HepG2 (cell line): Measurements from ENCODE around the gene TH. TPM values are rescaled to one million over a fixed set of nuclear protein-coding genes. Genes with fewer than 3 reads are reported as not detected.

ENCODE experiments used
- GZF1 ChIP-seq: sonication (generic); formaldehyde crosslinking; IDR thresholded peaks from 2 replicates; pipeline ENCODE4 v1.5.1; 2020; ENCODE audit warnings: mild to moderate bottlenecking, missing genetic modification reagents
- HMGXB3 ChIP-seq: sonication (generic); formaldehyde crosslinking; IDR thresholded peaks from 2 replicates; pipeline ENCODE4 v1.4.0; 2020; ENCODE audit warnings: missing genetic modification reagents, borderline replicate concordance
- JUN ChIP-seq: sonication (generic); formaldehyde crosslinking; IDR thresholded peaks from 2 replicates; pipeline ENCODE4 v1.4.0; 2020; ENCODE audit warnings: mild to moderate bottlenecking, missing genetic modification reagents
- MXD1 ChIP-seq: sonication (generic); formaldehyde crosslinking; IDR thresholded peaks from 2 replicates; pipeline ENCODE4 v1.4.0; 2020; ENCODE audit warnings: mild to moderate bottlenecking, missing genetic modification reagents
- MYNN ChIP-seq: sonication (generic); formaldehyde crosslinking; IDR thresholded peaks from 2 replicates; pipeline ENCODE4 v1.4.0; 2020; ENCODE audit warnings: mild to moderate bottlenecking, low read depth, missing genetic modification reagents
- SATB2 ChIP-seq: sonication (generic); formaldehyde crosslinking; IDR thresholded peaks from 2 replicates; pipeline ENCODE4 v1.5.0; 2020; ENCODE audit warnings: missing genetic modification reagents
- SP140L ChIP-seq: sonication (generic); formaldehyde crosslinking; IDR thresholded peaks from 2 replicates; pipeline ENCODE4 v1.4.0; 2020; ENCODE audit warnings: missing genetic modification reagents, borderline replicate concordance
- STAG1 ChIP-seq: sonication (generic); formaldehyde crosslinking; IDR thresholded peaks from 2 replicates; pipeline ENCODE4 v1.4.0; 2020; ENCODE audit warnings: missing genetic modification reagents
- THAP11 ChIP-seq: IDR thresholded peaks from 2 replicates; pipeline ENCODE4 v1.6.1; 2016; ENCODE audit warnings: missing biosample characterization, missing genetic modification reagents
- ZBTB38 ChIP-seq: sonication (generic); formaldehyde crosslinking; IDR thresholded peaks from 2 replicates; pipeline ENCODE4 v1.5.1; 2020; ENCODE audit warnings: mild to moderate bottlenecking, missing genetic modification reagents
- ZEB1 ChIP-seq: IDR thresholded peaks from 2 replicates; pipeline ENCODE4 v1.6.1; 2012; ENCODE audit warnings: mild to moderate bottlenecking, low read depth, inconsistent platforms; ENCODE audit not compliant: insufficient replicate concordance
- ZHX1 ChIP-seq: sonication (generic); formaldehyde crosslinking; IDR thresholded peaks from 2 replicates; pipeline ENCODE4 v1.8.1; 2022; ENCODE audit warnings: low read depth, mild to moderate bottlenecking, missing genetic modification reagents
- ZNF180 ChIP-seq: sonication (generic); formaldehyde crosslinking; IDR thresholded peaks from 2 replicates; pipeline ENCODE4 v1.4.0; 2020; ENCODE audit warnings: low read depth, missing genetic modification reagents, borderline replicate concordance
- ZNF329 ChIP-seq: sonication (generic); formaldehyde crosslinking; IDR thresholded peaks from 2 replicates; pipeline ENCODE4 v1.9.0; 2021; ENCODE audit warnings: low read depth, mild to moderate bottlenecking, missing genetic modification reagents
- ZNF446 ChIP-seq: sonication (generic); formaldehyde crosslinking; IDR thresholded peaks from 2 replicates; pipeline ENCODE4 v1.5.0; 2020; ENCODE audit warnings: mild to moderate bottlenecking, missing genetic modification reagents
- ZNF746 ChIP-seq: sonication (generic); formaldehyde crosslinking; IDR thresholded peaks from 2 replicates; pipeline ENCODE4 v1.8.0; 2022; ENCODE audit warnings: mild to moderate bottlenecking, missing genetic modification reagents
- ZNF788 ChIP-seq: sonication (generic); formaldehyde crosslinking; IDR thresholded peaks from 2 replicates; pipeline ENCODE4 v1.5.0; 2020; ENCODE audit warnings: mild to moderate bottlenecking, missing genetic modification reagents, borderline replicate concordance
- polyA plus RNA-seq, 8 experiments: library from polyadenylated mRNA; depleted of rRNA in 3 of 8; stranded (reverse) in 7 of 8; unstranded in 1 of 8; fragments of >200 nt; fragmentation: Illumina TruSeq in 4 of 8; extraction: Trizol in 4 of 8; gene quantifications; 2 replicates each; pipeline versions ENCODE4 v1.2.1 to v1.2.3, GENCODE V29; 2011 to 2016; ENCODE audit warnings: low read depth in 4 of 8, missing spikeins in 1 of 8, mixed read lengths in 1 of 8; ENCODE audit not compliant: insufficient read depth in 1 of 8
- total RNA-seq, 5 experiments: library from RNA; depleted of rRNA; stranded (reverse); fragments of >200 nt; fragmentation: Illumina TruSeq; extraction: Trizol; gene quantifications; 2 replicates each; pipeline ENCODE4 v1.2.3, GENCODE V29; 2016; ENCODE audit warnings: low read depth in 1 of 5
- TF ChIP-seq, protein P1 (sequence below): sonication (generic); formaldehyde crosslinking; IDR thresholded peaks from 2 replicates; pipeline ENCODE4 v1.5.0; 2020; ENCODE audit warnings: mild to moderate bottlenecking, missing genetic modification reagents, borderline replicate concordance
- TF ChIP-seq, protein P2 (sequence below): IDR thresholded peaks from 2 replicates; pipeline ENCODE4 v1.6.1; 2012; ENCODE audit warnings: inconsistent platforms

The TH gene
- total and polyA plus RNA-seq, 2 of the 13 experiments (the other 11 are each of a cell fraction or from before 2014, with no cell fraction given): 0.36 TPM; not detected in 1

GRCh38 chr11:2215561-2216399, 44.2 kb upstream of the TH start (continued):
- TF ChIP-seq HMGXB3 (CRISPR knock-in tag) (no peak), ZEB1 (no peak), ZHX1 (no peak), THAP11 (CRISPR knock-in tag) (no peak), MYNN (CRISPR knock-in tag) (no peak), SATB2 (no peak), GZF1 (CRISPR knock-in tag) (no peak), ZNF446 (CRISPR knock-in tag) (no peak), JUN (CRISPR knock-in tag) (no peak), STAG1 (CRISPR knock-in tag) (peak; percentile 68), ZNF329 (CRISPR knock-in tag) (no peak), ZNF746 (CRISPR knock-in tag) (no peak), SP140L (no peak), ZNF180 (CRISPR knock-in tag) (no peak), MXD1 (CRISPR knock-in tag) (no peak), ZBTB38 (CRISPR knock-in tag) (peak; percentile 68; the same call in 1 of the 2 replicates), ZNF788 (CRISPR knock-in tag) (0 out of 2 replicates have a peak, but pooled peaks have one; percentile 22)
- TF ChIP-seq, protein P1, sequence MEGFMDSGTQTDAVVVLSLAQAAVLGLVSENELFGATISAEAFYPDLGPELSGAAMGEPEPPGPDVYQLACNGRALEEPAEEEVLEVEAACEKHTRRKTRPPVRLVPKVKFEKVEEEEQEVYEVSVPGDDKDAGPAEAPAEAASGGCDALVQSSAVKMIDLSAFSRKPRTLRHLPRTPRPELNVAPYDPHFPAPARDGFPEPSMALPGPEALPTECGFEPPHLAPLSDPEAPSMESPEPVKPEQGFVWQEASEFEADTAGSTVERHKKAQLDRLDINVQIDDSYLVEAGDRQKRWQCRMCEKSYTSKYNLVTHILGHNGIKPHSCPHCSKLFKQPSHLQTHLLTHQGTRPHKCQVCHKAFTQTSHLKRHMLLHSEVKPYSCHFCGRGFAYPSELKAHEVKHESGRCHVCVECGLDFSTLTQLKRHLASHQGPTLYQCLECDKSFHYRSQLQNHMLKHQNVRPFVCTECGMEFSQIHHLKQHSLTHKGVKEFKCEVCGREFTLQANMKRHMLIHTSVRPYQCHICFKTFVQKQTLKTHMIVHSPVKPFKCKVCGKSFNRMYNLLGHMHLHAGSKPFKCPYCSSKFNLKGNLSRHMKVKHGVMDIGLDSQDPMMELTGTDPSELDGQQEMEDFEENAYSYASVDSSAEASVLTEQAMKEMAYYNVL (CRISPR knock-in tag): no peak
- TF ChIP-seq, protein P2, sequence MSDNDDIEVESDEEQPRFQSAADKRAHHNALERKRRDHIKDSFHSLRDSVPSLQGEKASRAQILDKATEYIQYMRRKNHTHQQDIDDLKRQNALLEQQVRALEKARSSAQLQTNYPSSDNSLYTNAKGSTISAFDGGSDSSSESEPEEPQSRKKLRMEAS: peak; percentile 29; the same call in 1 of the 2 replicates
